Vagina (tissue), 2 donors: ENCODE measurements around the gene PCNX1.

Experiments used
- CTCF ChIP-seq, 3 experiments: fragments of 450-650 bp in 2 of 3; fragments of 200-600 bp in 1 of 3; sonication (generic) in 1 of 3; IDR thresholded peaks; one replicate each; pipeline ENCODE4 v1.5.1; 2017 to 2019; ENCODE audit warnings: antibody characterized with exemption in 3 of 3, mild to moderate bottlenecking in 2 of 3, moderate library complexity in 2 of 3
- POLR2AphosphoS5 ChIP-seq, 2 donors: sonication (generic); formaldehyde crosslinking; IDR thresholded peaks; one replicate each; pipeline ENCODE4 v1.9.0; 2017; ENCODE audit warnings: antibody characterized with exemption in 2 of 2, mild to moderate bottlenecking in 2 of 2, low read depth in 1 of 2; ENCODE audit not compliant: insufficient read depth in 1 of 2

- TF ChIP-seq CTCF (IDR thresholded peaks at IDR 0.05): no peak
- no peak for TF ChIP-seq POLR2AphosphoS5 (IDR thresholded peaks at IDR 0.05; ENCODE audit: insufficient read depth in 1 of 2, low read depth in 1 of 2)
Measured at GRCh38 chr14:71121001-71121400, 213.7 kb downstream of the PCNX1 start.
